ENCODE results near the gene KANK2. TPM values are rescaled to one million over a fixed set of nuclear protein-coding genes. Genes with fewer than 3 reads are reported as not detected.

The KANK2 gene
- total RNA-seq, 1 experiment from 2014 or later = 17.6 TPM

DNA sequence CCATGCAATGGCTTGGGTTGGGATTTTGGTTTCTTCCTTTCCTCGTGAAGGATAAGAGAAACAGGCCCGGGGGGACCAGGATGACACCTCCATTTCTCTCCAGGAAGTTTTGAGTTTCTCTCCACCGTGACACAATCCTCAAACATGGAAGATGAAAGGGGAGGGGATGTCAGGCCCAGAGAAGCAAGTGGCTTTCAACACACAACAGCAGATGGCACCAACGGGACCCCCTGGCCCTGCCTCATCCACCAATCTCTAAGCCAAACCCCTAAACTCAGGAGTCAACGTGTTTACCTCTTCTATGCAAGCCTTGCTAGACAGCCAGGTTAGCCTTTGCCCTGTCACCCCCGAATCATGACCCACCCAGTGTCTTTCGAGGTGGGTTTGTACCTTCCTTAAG is 65.9 kb downstream of the KANK2 start:
- ChIA-PET CTCF (no interaction called here), POLR2A (no interaction called here)
- H3K4me1 ChIP-seq = peaks cover 12% of the 10 kb centered on the region
- H3K9me3 Mint-ChIP-seq (ENCODE audit: unreplicated experiment) = no peaks in the 10 kb centered on the region
- H3K4me3 Mint-ChIP-seq (ENCODE audit: unreplicated experiment) = no peak overlapping the region
- H3K36me3 ChIP-seq (ENCODE audit: control insufficient read depth, insufficient read depth, low read length) = peaks cover 22% of the 10 kb centered on the region
- peaks cover 90% of the 10 kb centered on the region for H3K36me3 Mint-ChIP-seq (ENCODE audit: insufficient read depth, unreplicated experiment)
- no peaks in the 10 kb centered on the region for H3K9me3 ChIP-seq
- H3K27me3 ChIP-seq (replicated peaks; ENCODE audit: control insufficient read depth, insufficient read depth, low read length) = no peaks in the 10 kb centered on the region
- intact Hi-C loops (cut with micrococcal nuclease; ENCODE audit: unreplicated experiment) = loop anchor here (5.0 kb wide), 1 partner anchor 94 kb away; no protein-coding TSS in a partner anchor
- TF ChIP-seq, protein P1, sequence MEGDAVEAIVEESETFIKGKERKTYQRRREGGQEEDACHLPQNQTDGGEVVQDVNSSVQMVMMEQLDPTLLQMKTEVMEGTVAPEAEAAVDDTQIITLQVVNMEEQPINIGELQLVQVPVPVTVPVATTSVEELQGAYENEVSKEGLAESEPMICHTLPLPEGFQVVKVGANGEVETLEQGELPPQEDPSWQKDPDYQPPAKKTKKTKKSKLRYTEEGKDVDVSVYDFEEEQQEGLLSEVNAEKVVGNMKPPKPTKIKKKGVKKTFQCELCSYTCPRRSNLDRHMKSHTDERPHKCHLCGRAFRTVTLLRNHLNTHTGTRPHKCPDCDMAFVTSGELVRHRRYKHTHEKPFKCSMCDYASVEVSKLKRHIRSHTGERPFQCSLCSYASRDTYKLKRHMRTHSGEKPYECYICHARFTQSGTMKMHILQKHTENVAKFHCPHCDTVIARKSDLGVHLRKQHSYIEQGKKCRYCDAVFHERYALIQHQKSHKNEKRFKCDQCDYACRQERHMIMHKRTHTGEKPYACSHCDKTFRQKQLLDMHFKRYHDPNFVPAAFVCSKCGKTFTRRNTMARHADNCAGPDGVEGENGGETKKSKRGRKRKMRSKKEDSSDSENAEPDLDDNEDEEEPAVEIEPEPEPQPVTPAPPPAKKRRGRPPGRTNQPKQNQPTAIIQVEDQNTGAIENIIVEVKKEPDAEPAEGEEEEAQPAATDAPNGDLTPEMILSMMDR (IDR thresholded peaks at IDR 0.05; ENCODE audit: insufficient read depth in 1 of 2, low read depth in 1 of 2, low read length in 1 of 2, severe bottlenecking in 1 of 2, unreplicated experiment in 1 of 2) = no peak
- no peaks in the 10 kb centered on the region for H3K27me3 Mint-ChIP-seq (ENCODE audit: insufficient read depth, unreplicated experiment)
- no peak overlapping the region for H3K27ac Mint-ChIP-seq (ENCODE audit: unreplicated experiment)
- no peak for DNase-seq
- BruUV-seq (replicated peaks) = no TSS peak
- H3K4me3 ChIP-seq (ENCODE audit: low read depth, low read length) = no peak overlapping the region
- H3K4me1 Mint-ChIP-seq (ENCODE audit: low read depth, unreplicated experiment) = no peaks in the 10 kb centered on the region

DNA sequence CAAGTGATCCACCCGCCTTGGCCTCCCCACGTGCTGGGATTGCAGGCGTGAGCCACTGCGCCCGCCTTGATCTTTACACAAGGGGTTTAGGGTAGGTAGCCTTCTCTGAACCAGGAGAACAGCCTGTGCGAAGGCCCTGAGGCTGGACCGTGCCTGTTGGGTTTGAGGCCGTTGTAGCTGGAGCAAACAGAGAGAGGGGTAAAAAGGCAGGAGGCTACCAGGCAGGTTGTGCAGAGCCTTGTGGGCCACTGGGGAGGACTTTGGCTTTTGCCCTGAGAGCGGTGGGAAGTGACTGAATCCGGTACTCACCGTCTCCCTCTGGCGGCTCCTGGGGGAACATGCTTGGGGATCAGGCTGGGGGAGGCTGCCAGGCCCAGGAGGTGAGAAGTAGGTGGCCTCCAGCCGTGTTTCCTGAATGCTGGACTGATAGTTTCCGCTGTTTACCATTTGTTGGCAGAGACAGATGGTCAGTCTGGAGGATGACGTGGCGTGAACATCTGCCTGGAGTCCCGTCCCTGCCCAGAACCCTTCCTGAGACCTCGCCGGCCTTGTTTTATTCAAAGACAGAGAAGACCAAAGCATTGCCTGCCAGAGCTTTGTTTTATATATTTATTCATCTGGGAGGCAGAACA is 66.4 kb downstream of the KANK2 start:
- peaks cover 92% of the 10 kb centered on the region for H3K36me3 Mint-ChIP-seq (ENCODE audit: insufficient read depth, unreplicated experiment)
- H3K9me3 ChIP-seq = no peaks in the 10 kb centered on the region
- H3K4me1 ChIP-seq = peaks cover 12% of the 10 kb centered on the region
- H3K4me3 ChIP-seq (ENCODE audit: low read depth, low read length) = no peak overlapping the region
- ChIA-PET CTCF (no interaction called here), POLR2A (no interaction called here)
- no peaks in the 10 kb centered on the region for H3K27me3 Mint-ChIP-seq (ENCODE audit: insufficient read depth, unreplicated experiment)
- peak overlapping the region; percentile 25 for H3K27ac Mint-ChIP-seq (ENCODE audit: unreplicated experiment)
- no TSS peak for BruUV-seq (replicated peaks)
- TF ChIP-seq, protein P1 (IDR thresholded peaks at IDR 0.05; ENCODE audit: insufficient read depth in 1 of 2, low read depth in 1 of 2, low read length in 1 of 2, severe bottlenecking in 1 of 2, unreplicated experiment in 1 of 2) = peak; percentile 78 to 80
- no peaks in the 10 kb centered on the region for H3K27me3 ChIP-seq (replicated peaks; ENCODE audit: control insufficient read depth, insufficient read depth, low read length)
- H3K4me1 Mint-ChIP-seq (ENCODE audit: low read depth, unreplicated experiment) = no peaks in the 10 kb centered on the region
- H3K4me3 Mint-ChIP-seq (ENCODE audit: unreplicated experiment) = no peak overlapping the region
- peak; percentile 85 to 88 for DNase-seq
- intact Hi-C loops (cut with micrococcal nuclease; ENCODE audit: unreplicated experiment) = loop anchor here (5.0 kb wide), 1 partner anchor 94 kb away; no protein-coding TSS in a partner anchor
- H3K9me3 Mint-ChIP-seq (ENCODE audit: unreplicated experiment) = no peaks in the 10 kb centered on the region
- peaks cover 24% of the 10 kb centered on the region for H3K36me3 ChIP-seq (ENCODE audit: control insufficient read depth, insufficient read depth, low read length)

DNA sequence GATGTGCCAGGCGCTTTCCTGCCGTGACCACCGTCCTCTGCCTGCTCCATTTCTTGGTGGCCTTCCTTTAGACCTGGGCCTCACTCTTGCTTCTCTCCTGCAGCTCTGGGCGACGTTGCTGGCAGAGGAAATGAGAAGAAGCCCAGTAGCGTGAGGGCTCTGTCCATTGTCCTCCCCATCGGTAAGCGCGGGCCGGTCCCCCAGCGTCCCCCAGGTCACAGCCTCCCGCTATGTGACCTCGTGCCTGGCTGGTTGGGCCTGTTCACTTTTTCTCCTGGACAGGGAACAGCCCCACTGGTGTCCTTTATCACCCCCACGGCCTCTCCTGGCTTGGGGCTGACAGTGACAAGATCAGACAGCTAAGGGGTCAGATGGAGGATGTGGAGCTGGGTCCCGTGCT is 69.4 kb downstream of the KANK2 start:
- Mint-ChIP-seq H3K4me3 (ENCODE audit: unreplicated experiment) (no peak overlapping the region), H3K36me3 (ENCODE audit: insufficient read depth, unreplicated experiment) (peaks cover 100% of the 10 kb centered on the region), H3K9me3 (ENCODE audit: unreplicated experiment) (no peaks in the 10 kb centered on the region), H3K4me1 (ENCODE audit: low read depth, unreplicated experiment) (no peaks in the 10 kb centered on the region), H3K27ac (ENCODE audit: unreplicated experiment) (no peak overlapping the region), H3K27me3 (ENCODE audit: insufficient read depth, unreplicated experiment) (no peaks in the 10 kb centered on the region)
- Histone ChIP-seq H3K9me3 (no peaks in the 10 kb centered on the region), H3K36me3 (ENCODE audit: control insufficient read depth, insufficient read depth, low read length) (peaks cover 28% of the 10 kb centered on the region), H3K4me3 (ENCODE audit: low read depth, low read length) (no peak overlapping the region), H3K4me1 (peaks cover 12% of the 10 kb centered on the region), H3K27me3 (replicated peaks; ENCODE audit: control insufficient read depth, insufficient read depth, low read length) (no peaks in the 10 kb centered on the region)
- ChIA-PET POLR2A (no interaction called here), CTCF (no interaction called here)
- no TSS peak for BruUV-seq (replicated peaks)
- TF ChIP-seq, protein P1 (IDR thresholded peaks at IDR 0.05; ENCODE audit: insufficient read depth in 1 of 2, low read depth in 1 of 2, low read length in 1 of 2, severe bottlenecking in 1 of 2, unreplicated experiment in 1 of 2) = no peak
- intact Hi-C loops (cut with micrococcal nuclease; ENCODE audit: unreplicated experiment) = no loop called here
- DNase-seq = no peak
